GM23338 (cell line): ENCODE data around the gene GAREM1. TPM values are rescaled to one million over a fixed set of nuclear protein-coding genes. Genes with fewer than 3 reads are reported as not detected.

ENCODE experiments used
- ATAC-seq: fragments of 200-7000 bp; cut with Tn5 transposase; 3 replicates; pipeline ENCODE4 v1.9.1; 2020
- DNase-seq: peaks from one replicate; pipeline ENCODE4 v3.0.0-alpha.2; 2015; ENCODE audit warnings: low spot score
- H2AFZ ChIP-seq: fragments of 200-600 bp; sonication (generic); 2 replicates; pipeline ENCODE4 v1.8.0; 2016; ENCODE audit warnings: antibody characterized with exemption, mild to moderate bottlenecking, moderate library complexity
- H3F3A ChIP-seq: fragments of 200-600 bp; sonication (generic); replicated peaks from 2 replicates; pipeline ENCODE4 v1.8.0; 2017; ENCODE audit warnings: antibody characterized with exemption, mixed run types, low read depth
- H3K27ac ChIP-seq: fragments of 200-600 bp; sonication (generic); 2 replicates; pipeline ENCODE4 v1.6.1; 2016; ENCODE audit warnings: low read depth
- H3K27me3 ChIP-seq: fragments of 200-600 bp; sonication (generic); 2 replicates; pipeline ENCODE4 v1.8.0; 2016; ENCODE audit warnings: mild to moderate bottlenecking, mixed run types, moderate library complexity; ENCODE audit not compliant: insufficient read depth
- H3K36me3 ChIP-seq: fragments of 200-600 bp; sonication (generic); 2 replicates; pipeline ENCODE4 v1.8.0; 2016; ENCODE audit warnings: mild to moderate bottlenecking; ENCODE audit not compliant: insufficient read depth
- H3K4me1 ChIP-seq: fragments of 200-600 bp; sonication (generic); 2 replicates; pipeline ENCODE4 v1.8.0; 2016; ENCODE audit warnings: mild to moderate bottlenecking, moderate library complexity; ENCODE audit not compliant: insufficient read depth
- H3K4me2 ChIP-seq: fragments of 200-600 bp; sonication (generic); 2 replicates; pipeline ENCODE4 v1.7.1; 2017; ENCODE audit warnings: mixed run types
- H3K4me3 ChIP-seq: fragments of 200-600 bp; sonication (generic); 2 replicates; pipeline ENCODE4 v1.6.1; 2016; ENCODE audit warnings: mixed run types
- H3K79me2 ChIP-seq: fragments of 200-600 bp; sonication (generic); replicated peaks from 2 replicates; pipeline ENCODE4 v1.8.0; 2017; ENCODE audit warnings: mild to moderate bottlenecking; ENCODE audit not compliant: insufficient read depth
- H3K9me2 ChIP-seq: fragments of 200-600 bp; sonication (generic); 2 replicates; pipeline ENCODE4 v1.8.0; 2017; ENCODE audit not compliant: insufficient read depth
- H4K20me1 ChIP-seq: fragments of 200-600 bp; sonication (generic); replicated peaks from 2 replicates; pipeline ENCODE4 v1.8.0; 2017; ENCODE audit warnings: mild to moderate bottlenecking; ENCODE audit not compliant: insufficient read depth
- H3K27ac Mint-ChIP-seq: 2 replicates; pipeline ENCODE4 v1.8.0; 2020; ENCODE audit warnings: inconsistent platforms, mild to moderate bottlenecking, moderate library complexity, mixed read lengths
- H3K27me3 Mint-ChIP-seq: 3 replicates; pipeline ENCODE4 v1.8.0; 2022; ENCODE audit warnings: low read depth, mild to moderate bottlenecking, moderate library complexity, mixed read lengths, inconsistent platforms; ENCODE audit not compliant: insufficient read depth, poor library complexity
- H3K36me3 Mint-ChIP-seq: 3 replicates; pipeline ENCODE4 v1.8.0; 2021; ENCODE audit warnings: low read depth, mild to moderate bottlenecking, inconsistent platforms, moderate library complexity, mixed read lengths
- H3K4me1 Mint-ChIP-seq: 3 replicates; pipeline ENCODE4 v1.8.0; 2020; ENCODE audit warnings: mild to moderate bottlenecking, inconsistent platforms, mixed read lengths
- H3K4me3 Mint-ChIP-seq: 3 replicates; pipeline ENCODE4 v1.8.0; 2021; ENCODE audit warnings: moderate library complexity, mild to moderate bottlenecking, inconsistent platforms, mixed read lengths
- H3K9me3 Mint-ChIP-seq: 3 replicates; pipeline ENCODE4 v1.8.0; 2020; ENCODE audit warnings: moderate library complexity, mild to moderate bottlenecking, inconsistent platforms, mixed read lengths
- CREB1 ChIP-seq: fragments of 250-450 bp; sonication (Bioruptor Pico); IDR thresholded peaks from 2 replicates; pipeline ENCODE4 v1.5.0; 2020; ENCODE audit warnings: low read depth, mild to moderate bottlenecking, moderate library complexity
- EZH2 ChIP-seq: fragments of 200-600 bp; sonication (generic); IDR thresholded peaks from one replicate; pipeline ENCODE4 v1.8.0; 2017; ENCODE audit warnings: antibody characterized with exemption, mild to moderate bottlenecking, low read depth; ENCODE audit not compliant: unreplicated experiment
- EZH2phosphoT487 ChIP-seq: fragments of 200-600 bp; sonication (generic); IDR thresholded peaks from one replicate; pipeline ENCODE4 v1.8.1; 2018; ENCODE audit warnings: antibody characterized with exemption; ENCODE audit not compliant: unreplicated experiment
- JUNB ChIP-seq: IDR thresholded peaks from one replicate; pipeline ENCODE4 v1.6.1; 2016; ENCODE audit warnings: antibody characterized with exemption; ENCODE audit not compliant: unreplicated experiment
- NANOG ChIP-seq: IDR thresholded peaks from 2 replicates; pipeline ENCODE4 v1.6.1; 2016; ENCODE audit warnings: antibody characterized with exemption, borderline replicate concordance
- POLR2AphosphoS5 ChIP-seq: IDR thresholded peaks from 2 replicates; pipeline ENCODE4 v1.6.1; 2016; ENCODE audit warnings: antibody characterized with exemption, low read depth
- STAT1 ChIP-seq: IDR thresholded peaks from one replicate; pipeline ENCODE4 v1.6.1; 2016; ENCODE audit warnings: antibody characterized with exemption; ENCODE audit not compliant: unreplicated experiment
- ZNF114 ChIP-seq: fragments of 250-450 bp; sonication (Bioruptor Pico); IDR thresholded peaks from 2 replicates; pipeline ENCODE4 v1.5.0; 2020; ENCODE audit warnings: mild to moderate bottlenecking, moderate library complexity
- long read RNA-seq: library from polyadenylated mRNA; unstranded; transcript quantifications from one replicate; pipeline ENCODE4 v2.0.0, GENCODE V29; 2020; ENCODE audit not compliant: unreplicated experiment
- polyA plus RNA-seq: library from polyadenylated mRNA; unstranded; fragments of >200 nt; fragmentation: Nextera tagmentation; extraction: Ambion mirVana; gene quantifications from 2 replicates; pipeline ENCODE4 v1.2.1, GENCODE V29; 2016
- total RNA-seq: library from RNA; depleted of rRNA; stranded (reverse); fragments of >200 nt; shearing (Covaris generic); gene quantifications from 2 replicates; pipeline ENCODE4 v1.2.3, GENCODE V29; 2014; rRNA removed
- TF ChIP-seq, protein P1 (sequence below): IDR thresholded peaks from one replicate; pipeline ENCODE4 v1.6.1; 2018; ENCODE audit warnings: antibody characterized with exemption; ENCODE audit not compliant: unreplicated experiment
- TF ChIP-seq, protein P2 (sequence below): IDR thresholded peaks from 2 replicates; pipeline ENCODE4 v1.6.1; 2016; ENCODE audit warnings: antibody characterized with exemption
- TF ChIP-seq, protein P3 (sequence below): fragments of 250-450 bp; sonication (Bioruptor Pico); IDR thresholded peaks from 2 replicates; pipeline ENCODE4 v1.5.0; 2020; ENCODE audit warnings: mild to moderate bottlenecking, moderate library complexity
- TF ChIP-seq, protein P4 (sequence below), 2 experiments: fragments of 200-600 bp in 1 of 2; sonication (generic) in 1 of 2; conservative IDR thresholded peaks; 2 replicates each; pipeline versions ENCODE4 v1.5.1 to v1.6.1; 2016 to 2017; ENCODE audit warnings: antibody characterized with exemption in 2 of 2, low read depth in 2 of 2, mild to moderate bottlenecking in 2 of 2, moderate library complexity in 1 of 2

The GAREM1 gene
- 5.6 and 6.0 TPM in 2 replicates for total RNA-seq
- 2.4 and 2.7 TPM in 2 replicates for polyA plus RNA-seq
- long read RNA-seq, partial matches to known transcripts, result 0 of 2 reads
- long read RNA-seq, other reads (novel, unspliced or antisense), result 2 of 2 reads

- no peaks in the 10 kb centered on the region for H3K9me2 ChIP-seq
- H3K27ac ChIP-seq, result peak within 1 kb of the TSS; percentile 70; the same call in 1 of the 2 replicates
- TF ChIP-seq, protein P1, sequence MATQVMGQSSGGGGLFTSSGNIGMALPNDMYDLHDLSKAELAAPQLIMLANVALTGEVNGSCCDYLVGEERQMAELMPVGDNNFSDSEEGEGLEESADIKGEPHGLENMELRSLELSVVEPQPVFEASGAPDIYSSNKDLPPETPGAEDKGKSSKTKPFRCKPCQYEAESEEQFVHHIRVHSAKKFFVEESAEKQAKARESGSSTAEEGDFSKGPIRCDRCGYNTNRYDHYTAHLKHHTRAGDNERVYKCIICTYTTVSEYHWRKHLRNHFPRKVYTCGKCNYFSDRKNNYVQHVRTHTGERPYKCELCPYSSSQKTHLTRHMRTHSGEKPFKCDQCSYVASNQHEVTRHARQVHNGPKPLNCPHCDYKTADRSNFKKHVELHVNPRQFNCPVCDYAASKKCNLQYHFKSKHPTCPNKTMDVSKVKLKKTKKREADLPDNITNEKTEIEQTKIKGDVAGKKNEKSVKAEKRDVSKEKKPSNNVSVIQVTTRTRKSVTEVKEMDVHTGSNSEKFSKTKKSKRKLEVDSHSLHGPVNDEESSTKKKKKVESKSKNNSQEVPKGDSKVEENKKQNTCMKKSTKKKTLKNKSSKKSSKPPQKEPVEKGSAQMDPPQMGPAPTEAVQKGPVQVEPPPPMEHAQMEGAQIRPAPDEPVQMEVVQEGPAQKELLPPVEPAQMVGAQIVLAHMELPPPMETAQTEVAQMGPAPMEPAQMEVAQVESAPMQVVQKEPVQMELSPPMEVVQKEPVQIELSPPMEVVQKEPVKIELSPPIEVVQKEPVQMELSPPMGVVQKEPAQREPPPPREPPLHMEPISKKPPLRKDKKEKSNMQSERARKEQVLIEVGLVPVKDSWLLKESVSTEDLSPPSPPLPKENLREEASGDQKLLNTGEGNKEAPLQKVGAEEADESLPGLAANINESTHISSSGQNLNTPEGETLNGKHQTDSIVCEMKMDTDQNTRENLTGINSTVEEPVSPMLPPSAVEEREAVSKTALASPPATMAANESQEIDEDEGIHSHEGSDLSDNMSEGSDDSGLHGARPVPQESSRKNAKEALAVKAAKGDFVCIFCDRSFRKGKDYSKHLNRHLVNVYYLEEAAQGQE, result no peak
- TF ChIP-seq POLR2AphosphoS5 (peak; percentile 86), NANOG (no peak), CREB1 (peak; percentile 26; the same call in 1 of the 2 replicates), STAT1 (no peak), EZH2 (peak; percentile 36), EZH2phosphoT487 (no peak), ZNF114 (CRISPR knock-in tag) (no peak), JUNB (no peak)
- TF ChIP-seq, protein P2, sequence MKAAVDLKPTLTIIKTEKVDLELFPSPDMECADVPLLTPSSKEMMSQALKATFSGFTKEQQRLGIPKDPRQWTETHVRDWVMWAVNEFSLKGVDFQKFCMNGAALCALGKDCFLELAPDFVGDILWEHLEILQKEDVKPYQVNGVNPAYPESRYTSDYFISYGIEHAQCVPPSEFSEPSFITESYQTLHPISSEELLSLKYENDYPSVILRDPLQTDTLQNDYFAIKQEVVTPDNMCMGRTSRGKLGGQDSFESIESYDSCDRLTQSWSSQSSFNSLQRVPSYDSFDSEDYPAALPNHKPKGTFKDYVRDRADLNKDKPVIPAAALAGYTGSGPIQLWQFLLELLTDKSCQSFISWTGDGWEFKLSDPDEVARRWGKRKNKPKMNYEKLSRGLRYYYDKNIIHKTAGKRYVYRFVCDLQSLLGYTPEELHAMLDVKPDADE, result no peak
- TF ChIP-seq, protein P3, sequence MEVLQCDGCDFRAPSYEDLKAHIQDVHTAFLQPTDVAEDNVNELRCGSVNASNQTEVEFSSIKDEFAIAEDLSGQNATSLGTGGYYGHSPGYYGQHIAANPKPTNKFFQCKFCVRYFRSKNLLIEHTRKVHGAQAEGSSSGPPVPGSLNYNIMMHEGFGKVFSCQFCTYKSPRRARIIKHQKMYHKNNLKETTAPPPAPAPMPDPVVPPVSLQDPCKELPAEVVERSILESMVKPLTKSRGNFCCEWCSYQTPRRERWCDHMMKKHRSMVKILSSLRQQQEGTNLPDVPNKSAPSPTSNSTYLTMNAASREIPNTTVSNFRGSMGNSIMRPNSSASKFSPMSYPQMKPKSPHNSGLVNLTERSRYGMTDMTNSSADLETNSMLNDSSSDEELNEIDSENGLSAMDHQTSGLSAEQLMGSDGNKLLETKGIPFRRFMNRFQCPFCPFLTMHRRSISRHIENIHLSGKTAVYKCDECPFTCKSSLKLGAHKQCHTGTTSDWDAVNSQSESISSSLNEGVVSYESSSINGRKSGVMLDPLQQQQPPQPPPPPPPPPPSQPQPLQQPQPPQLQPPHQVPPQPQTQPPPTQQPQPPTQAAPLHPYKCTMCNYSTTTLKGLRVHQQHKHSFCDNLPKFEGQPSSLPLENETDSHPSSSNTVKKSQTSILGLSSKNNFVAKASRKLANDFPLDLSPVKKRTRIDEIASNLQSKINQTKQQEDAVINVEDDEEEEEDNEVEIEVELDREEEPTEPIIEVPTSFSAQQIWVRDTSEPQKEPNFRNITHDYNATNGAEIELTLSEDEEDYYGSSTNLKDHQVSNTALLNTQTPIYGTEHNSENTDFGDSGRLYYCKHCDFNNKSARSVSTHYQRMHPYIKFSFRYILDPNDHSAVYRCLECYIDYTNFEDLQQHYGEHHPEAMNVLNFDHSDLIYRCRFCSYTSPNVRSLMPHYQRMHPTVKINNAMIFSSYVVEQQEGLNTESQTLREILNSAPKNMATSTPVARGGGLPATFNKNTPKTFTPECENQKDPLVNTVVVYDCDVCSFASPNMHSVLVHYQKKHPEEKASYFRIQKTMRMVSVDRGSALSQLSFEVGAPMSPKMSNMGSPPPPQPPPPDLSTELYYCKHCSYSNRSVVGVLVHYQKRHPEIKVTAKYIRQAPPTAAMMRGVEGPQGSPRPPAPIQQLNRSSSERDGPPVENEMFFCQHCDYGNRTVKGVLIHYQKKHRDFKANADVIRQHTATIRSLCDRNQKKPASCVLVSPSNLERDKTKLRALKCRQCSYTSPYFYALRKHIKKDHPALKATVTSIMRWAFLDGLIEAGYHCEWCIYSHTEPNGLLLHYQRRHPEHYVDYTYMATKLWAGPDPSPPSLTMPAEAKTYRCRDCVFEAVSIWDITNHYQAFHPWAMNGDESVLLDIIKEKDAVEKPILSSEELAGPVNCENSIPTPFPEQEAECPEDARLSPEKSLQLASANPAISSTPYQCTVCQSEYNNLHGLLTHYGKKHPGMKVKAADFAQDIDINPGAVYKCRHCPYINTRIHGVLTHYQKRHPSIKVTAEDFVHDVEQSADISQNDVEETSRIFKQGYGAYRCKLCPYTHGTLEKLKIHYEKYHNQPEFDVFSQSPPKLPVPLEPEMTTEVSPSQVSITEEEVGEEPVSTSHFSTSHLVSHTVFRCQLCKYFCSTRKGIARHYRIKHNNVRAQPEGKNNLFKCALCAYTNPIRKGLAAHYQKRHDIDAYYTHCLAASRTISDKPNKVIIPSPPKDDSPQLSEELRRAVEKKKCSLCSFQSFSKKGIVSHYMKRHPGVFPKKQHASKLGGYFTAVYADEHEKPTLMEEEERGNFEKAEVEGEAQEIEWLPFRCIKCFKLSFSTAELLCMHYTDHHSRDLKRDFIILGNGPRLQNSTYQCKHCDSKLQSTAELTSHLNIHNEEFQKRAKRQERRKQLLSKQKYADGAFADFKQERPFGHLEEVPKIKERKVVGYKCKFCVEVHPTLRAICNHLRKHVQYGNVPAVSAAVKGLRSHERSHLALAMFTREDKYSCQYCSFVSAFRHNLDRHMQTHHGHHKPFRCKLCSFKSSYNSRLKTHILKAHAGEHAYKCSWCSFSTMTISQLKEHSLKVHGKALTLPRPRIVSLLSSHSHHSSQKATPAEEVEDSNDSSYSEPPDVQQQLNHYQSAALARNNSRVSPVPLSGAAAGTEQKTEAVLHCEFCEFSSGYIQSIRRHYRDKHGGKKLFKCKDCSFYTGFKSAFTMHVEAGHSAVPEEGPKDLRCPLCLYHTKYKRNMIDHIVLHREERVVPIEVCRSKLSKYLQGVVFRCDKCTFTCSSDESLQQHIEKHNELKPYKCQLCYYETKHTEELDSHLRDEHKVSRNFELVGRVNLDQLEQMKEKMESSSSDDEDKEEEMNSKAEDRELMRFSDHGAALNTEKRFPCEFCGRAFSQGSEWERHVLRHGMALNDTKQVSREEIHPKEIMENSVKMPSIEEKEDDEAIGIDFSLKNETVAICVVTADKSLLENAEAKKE, result no peak
- TF ChIP-seq, protein P4, sequence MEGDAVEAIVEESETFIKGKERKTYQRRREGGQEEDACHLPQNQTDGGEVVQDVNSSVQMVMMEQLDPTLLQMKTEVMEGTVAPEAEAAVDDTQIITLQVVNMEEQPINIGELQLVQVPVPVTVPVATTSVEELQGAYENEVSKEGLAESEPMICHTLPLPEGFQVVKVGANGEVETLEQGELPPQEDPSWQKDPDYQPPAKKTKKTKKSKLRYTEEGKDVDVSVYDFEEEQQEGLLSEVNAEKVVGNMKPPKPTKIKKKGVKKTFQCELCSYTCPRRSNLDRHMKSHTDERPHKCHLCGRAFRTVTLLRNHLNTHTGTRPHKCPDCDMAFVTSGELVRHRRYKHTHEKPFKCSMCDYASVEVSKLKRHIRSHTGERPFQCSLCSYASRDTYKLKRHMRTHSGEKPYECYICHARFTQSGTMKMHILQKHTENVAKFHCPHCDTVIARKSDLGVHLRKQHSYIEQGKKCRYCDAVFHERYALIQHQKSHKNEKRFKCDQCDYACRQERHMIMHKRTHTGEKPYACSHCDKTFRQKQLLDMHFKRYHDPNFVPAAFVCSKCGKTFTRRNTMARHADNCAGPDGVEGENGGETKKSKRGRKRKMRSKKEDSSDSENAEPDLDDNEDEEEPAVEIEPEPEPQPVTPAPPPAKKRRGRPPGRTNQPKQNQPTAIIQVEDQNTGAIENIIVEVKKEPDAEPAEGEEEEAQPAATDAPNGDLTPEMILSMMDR (conservative IDR thresholded peaks at IDR 0.05; ENCODE audit: low read depth in 2 of 2), result peak in 1 of 2 experiments; percentile 48; a peak in 2 of 4 replicates
Measured at GRCh38 chr18:32470714-32471633, at the start of gene GAREM1. Gene GAREM1, minus strand, starts transcription at chr18:32470882. Its CDS starts 454 bp downstream, at chr18:32470428.

More at GRCh38 chr18:32470714-32471633, at the start of gene GAREM1:
- H3K4me1 Mint-ChIP-seq, result peaks cover 19% of the 10 kb centered on the region
- no peaks in the 10 kb centered on the region for H3K36me3 ChIP-seq
- peak within 1 kb of the TSS; percentile 88 for H3K4me3 Mint-ChIP-seq
- peak; percentile 87 for ATAC-seq
- no peaks in the 10 kb centered on the region for H3K9me3 Mint-ChIP-seq
- peak within 1 kb of the TSS; percentile 100 for H2AFZ ChIP-seq
- peaks cover 31% of the 10 kb centered on the region for H3K79me2 ChIP-seq
- peaks cover 4% of the 10 kb centered on the region; the same call in 1 of the 2 replicates for H3F3A ChIP-seq
- peaks cover 37% of the 10 kb centered on the region for H3K27me3 ChIP-seq
- H3K36me3 Mint-ChIP-seq, result no peaks in the 10 kb centered on the region; the same call in 2 of the 3 replicates
- peaks cover 17% of the 10 kb centered on the region for H3K27me3 Mint-ChIP-seq
- peak within 1 kb of the TSS; percentile 100 for H3K4me2 ChIP-seq
- H3K4me3 ChIP-seq, result peak within 1 kb of the TSS; percentile 99
- peaks cover 10% of the 10 kb centered on the region; the same call in 1 of the 2 replicates for H4K20me1 ChIP-seq
- H3K27ac Mint-ChIP-seq, result peak within 1 kb of the TSS; percentile 81
- peaks cover 26% of the 10 kb centered on the region for H3K4me1 ChIP-seq
- peak; percentile 93 for DNase-seq
